ENCODE measurements around the gene MMP15.

The MMP15 gene

GRCh38 chr16:58018803-58019202 is 6.8 kb upstream of the MMP15 start:
- TF ChIP-seq, protein P1, sequence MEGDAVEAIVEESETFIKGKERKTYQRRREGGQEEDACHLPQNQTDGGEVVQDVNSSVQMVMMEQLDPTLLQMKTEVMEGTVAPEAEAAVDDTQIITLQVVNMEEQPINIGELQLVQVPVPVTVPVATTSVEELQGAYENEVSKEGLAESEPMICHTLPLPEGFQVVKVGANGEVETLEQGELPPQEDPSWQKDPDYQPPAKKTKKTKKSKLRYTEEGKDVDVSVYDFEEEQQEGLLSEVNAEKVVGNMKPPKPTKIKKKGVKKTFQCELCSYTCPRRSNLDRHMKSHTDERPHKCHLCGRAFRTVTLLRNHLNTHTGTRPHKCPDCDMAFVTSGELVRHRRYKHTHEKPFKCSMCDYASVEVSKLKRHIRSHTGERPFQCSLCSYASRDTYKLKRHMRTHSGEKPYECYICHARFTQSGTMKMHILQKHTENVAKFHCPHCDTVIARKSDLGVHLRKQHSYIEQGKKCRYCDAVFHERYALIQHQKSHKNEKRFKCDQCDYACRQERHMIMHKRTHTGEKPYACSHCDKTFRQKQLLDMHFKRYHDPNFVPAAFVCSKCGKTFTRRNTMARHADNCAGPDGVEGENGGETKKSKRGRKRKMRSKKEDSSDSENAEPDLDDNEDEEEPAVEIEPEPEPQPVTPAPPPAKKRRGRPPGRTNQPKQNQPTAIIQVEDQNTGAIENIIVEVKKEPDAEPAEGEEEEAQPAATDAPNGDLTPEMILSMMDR (IDR thresholded peaks at IDR 0.05; ENCODE audit: insufficient read depth, low read depth, low read length, missing control alignments), result no peak
- DNase-seq (ENCODE audit: low read depth), result no peak
- no peak overlapping the region for H3K4me3 ChIP-seq (ENCODE audit: low read depth, low read length)

- TF ChIP-seq, protein P1 (IDR thresholded peaks at IDR 0.05; ENCODE audit: insufficient read depth, low read depth, low read length, missing control alignments), result no peak
- H3K4me3 ChIP-seq (ENCODE audit: low read depth, low read length), result no peak overlapping the region
- no peak for DNase-seq (ENCODE audit: low read depth)
Measured at GRCh38 chr16:58019866-58020538, 5.6 kb upstream of the MMP15 start.

DNA sequence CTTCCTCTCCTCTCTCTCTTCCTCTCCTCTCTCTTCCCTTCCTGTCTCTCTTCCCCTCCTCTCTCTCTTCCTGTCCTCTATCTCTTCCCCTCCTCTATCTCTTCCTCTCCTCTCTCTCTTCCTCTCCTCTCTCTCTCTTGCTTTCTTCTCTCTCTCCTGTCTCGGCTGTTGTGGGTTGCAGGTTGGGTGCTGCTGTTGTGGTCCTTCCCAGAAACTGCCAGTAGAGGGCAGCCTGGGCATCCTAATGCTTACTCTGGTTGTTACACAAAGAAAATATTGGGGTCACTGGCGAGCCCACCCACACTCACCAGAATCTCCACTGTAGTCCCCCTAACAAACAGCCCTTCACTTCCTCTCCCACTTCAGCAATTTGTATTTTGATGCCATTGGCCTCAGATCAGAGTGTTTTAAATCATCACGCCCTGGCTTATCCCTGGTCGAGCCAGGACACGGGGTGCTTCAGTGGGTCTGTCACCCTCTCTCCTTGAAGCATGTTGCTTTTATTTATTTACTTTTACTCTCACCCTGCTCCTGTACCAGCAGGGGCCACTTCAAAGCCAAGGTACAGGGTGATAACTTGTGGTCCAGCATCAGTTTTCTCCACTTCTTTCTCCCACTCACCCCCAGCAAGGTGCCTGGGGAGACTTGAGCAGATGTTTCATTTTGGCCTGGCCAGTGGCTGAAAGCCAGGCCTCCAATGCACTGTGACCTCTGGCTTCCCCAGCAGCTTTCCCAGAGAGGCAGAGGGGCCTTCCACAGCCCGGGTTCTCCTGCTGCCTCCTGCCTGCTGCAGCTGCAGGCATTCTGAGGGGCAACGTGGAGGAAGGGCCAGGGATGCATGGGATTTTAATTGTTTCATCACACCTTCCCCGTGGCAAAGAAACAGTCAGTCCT is 4.7 kb upstream of the MMP15 start:
- DNase-seq (ENCODE audit: low read depth), result peak; percentile 46
- TF ChIP-seq, protein P1 (IDR thresholded peaks at IDR 0.05; ENCODE audit: insufficient read depth, low read depth, low read length, missing control alignments), result peak; percentile 67
- no peak overlapping the region for H3K4me3 ChIP-seq (ENCODE audit: low read depth, low read length)

- DNase-seq (ENCODE audit: low read depth), result no peak
- TF ChIP-seq, protein P1 (IDR thresholded peaks at IDR 0.05; ENCODE audit: insufficient read depth, low read depth, low read length, missing control alignments), result no peak
- H3K4me3 ChIP-seq (ENCODE audit: low read depth, low read length), result no peak overlapping the region
Measured at GRCh38 chr16:58021661-58022551, 3.6 kb upstream of the MMP15 start.

DNA sequence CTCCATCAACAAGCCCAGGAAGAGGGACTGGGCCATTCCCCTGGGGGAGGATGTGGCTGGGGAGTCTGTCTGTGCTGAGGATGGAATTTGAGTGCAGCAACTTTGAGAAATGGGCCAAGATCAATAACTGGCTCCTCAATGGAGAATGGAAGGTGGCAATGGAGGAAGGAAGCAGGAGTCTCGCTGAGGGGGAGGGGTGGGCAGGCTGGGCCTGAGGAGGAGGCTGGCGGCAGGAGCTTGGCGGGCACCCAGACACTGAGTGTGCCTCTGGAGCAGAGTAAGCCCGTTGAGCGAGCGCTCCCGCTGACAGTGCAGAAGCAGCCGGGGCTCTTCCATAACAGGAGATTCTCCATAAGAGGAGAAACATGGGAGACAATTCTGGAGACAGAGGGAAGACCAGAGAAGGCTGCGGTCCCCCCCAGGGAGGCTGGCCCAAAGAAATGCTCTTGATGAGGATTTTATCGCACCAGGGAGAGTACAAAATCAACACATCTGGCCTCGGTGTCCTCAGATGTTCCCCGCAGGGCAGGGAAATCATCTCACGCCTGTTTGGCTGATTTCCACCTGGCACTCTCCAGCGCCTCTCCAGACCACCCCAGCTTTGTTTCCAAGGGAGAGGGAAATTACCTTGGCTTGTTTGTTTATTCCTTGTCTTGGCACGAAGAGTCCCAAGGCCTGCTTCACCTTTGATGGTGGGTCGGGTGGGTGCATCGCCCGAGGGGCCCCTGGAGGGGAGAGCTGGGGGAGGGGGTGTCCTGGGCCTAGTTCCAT is 2.8 kb upstream of the MMP15 start:
- no peak overlapping the region for H3K4me3 ChIP-seq (ENCODE audit: low read depth, low read length)
- TF ChIP-seq, protein P1 (IDR thresholded peaks at IDR 0.05; ENCODE audit: insufficient read depth, low read depth, low read length, missing control alignments), result no peak
- no peak for DNase-seq (ENCODE audit: low read depth)

Measured in GM12865 (cell line).